PC-3 (cell line): ENCODE data around the gene TKTL2. TPM values are rescaled to one million over a fixed set of nuclear protein-coding genes. Genes with fewer than 3 reads are reported as not detected.
A peak's percentile ranks its signal among the peaks of the same experiment; 100 is the strongest.
"Not testable (repeated sequence)": the region's sequence is repeated elsewhere in the genome, so short reads cannot be mapped to it uniquely, and the experiment has no call there.

Experiments
- ATAC-seq: fragments of 200-7000 bp; cut with Tn5 transposase; 2 replicates; pipeline ENCODE4 v1.9.1; 2020; ENCODE audit warnings: mild to moderate bottlenecking, moderate library complexity
- BruUV-seq: library from RNA; stranded (reverse); fragments of 400-500 nt; replicated peaks from 2 replicates; lab custom pipeline; 2021; lab: Mats Ljungman, UMichigan
- CTCF ChIA-PET: fragments of 300-600 bp; sonication (Branson Sonifier 250); formaldehyde crosslinking; loops from one replicate; lab custom pipeline; 2022; ENCODE audit warnings: antibody characterized with exemption; lab: Charles Lee
- POLR2A ChIA-PET: fragments of 300-600 bp; sonication (Branson Sonifier 250); formaldehyde crosslinking; loops from one replicate; lab custom pipeline; 2022; ENCODE audit warnings: antibody characterized with exemption; ENCODE audit not compliant: unreplicated experiment; lab: Charles Lee
- DNase-seq: peaks from one replicate; pipeline ENCODE4 v3.0.0-alpha.2; 2015
- H2AFZ ChIP-seq: fragments of 300-600 bp; sonication (generic); 2 replicates; pipeline ENCODE4 v1.6.0; 2016; ENCODE audit warnings: antibody characterized with exemption, low read length
- H3F3A ChIP-seq: fragments of 300-600 bp; sonication (generic); one replicate; pipeline ENCODE4 v1.6.0; 2017; ENCODE audit warnings: antibody characterized with exemption, low read length, control low read depth, mild to moderate bottlenecking; ENCODE audit not compliant: unreplicated experiment
- H3K27ac ChIP-seq: fragments of 300-600 bp; sonication (generic); 2 replicates; pipeline ENCODE4 v1.5.1; 2016; ENCODE audit warnings: mild to moderate bottlenecking, low read length
- H3K27me3 ChIP-seq: fragments of 300-600 bp; sonication (generic); 2 replicates; pipeline ENCODE4 v1.6.1; 2016; ENCODE audit warnings: low read length, mixed read lengths
- H3K36me3 ChIP-seq: fragments of 300-600 bp; sonication (generic); 2 replicates; pipeline ENCODE4 v1.6.1; 2016; ENCODE audit warnings: low read depth, mixed run types, low read length, mixed read lengths
- H3K4me1 ChIP-seq: fragments of 300-600 bp; sonication (generic); 2 replicates; pipeline ENCODE4 v1.5.1; 2016; ENCODE audit warnings: low read length; ENCODE audit not compliant: insufficient read depth
- H3K4me2 ChIP-seq: fragments of 300-600 bp; sonication (generic); 2 replicates; pipeline ENCODE4 v1.6.0; 2016; ENCODE audit warnings: low read length
- H3K4me3 ChIP-seq: fragments of 300-600 bp; sonication (generic); 2 replicates; pipeline ENCODE4 v1.5.1; 2016; ENCODE audit warnings: mild to moderate bottlenecking, low read length, mixed read lengths
- H3K79me2 ChIP-seq: fragments of 300-600 bp; sonication (generic); 2 replicates; pipeline ENCODE4 v1.6.1; 2017; ENCODE audit warnings: low read length, mixed read lengths
- H3K9ac ChIP-seq: fragments of 300-600 bp; sonication (generic); 2 replicates; pipeline ENCODE4 v1.6.0; 2016; ENCODE audit warnings: mild to moderate bottlenecking, low read length
- H3K9me2 ChIP-seq: fragments of 300-600 bp; sonication (generic); replicated peaks from 2 replicates; pipeline ENCODE4 v1.6.1; 2016; ENCODE audit warnings: mixed run types, low read length, mixed read lengths
- H3K9me3 ChIP-seq: fragments of 300-600 bp; sonication (generic); 2 replicates; pipeline ENCODE4 v1.6.1; 2016; ENCODE audit warnings: low read length, mixed read lengths
- H4K20me1 ChIP-seq: fragments of 300-600 bp; sonication (generic); 2 replicates; pipeline ENCODE4 v1.6.1; 2016; ENCODE audit warnings: low read length, mixed read lengths
- EZH2 ChIP-seq: fragments of 300-600 bp; sonication (generic); IDR thresholded peaks from one replicate; pipeline ENCODE4 v1.6.1; 2017; ENCODE audit warnings: antibody characterized with exemption, mild to moderate bottlenecking, low read length; ENCODE audit not compliant: unreplicated experiment
- EZH2phosphoT487 ChIP-seq: fragments of 300-600 bp; sonication (generic); IDR thresholded peaks from 2 replicates; pipeline ENCODE4 v1.6.1; 2018; ENCODE audit warnings: mild to moderate bottlenecking, antibody characterized with exemption, low read length, borderline replicate concordance
- intact Hi-C: fragments of 100-400 bp; cut with micrococcal nuclease; formaldehyde crosslinking; loops from 2 replicates; pipeline ENCODE4 v1.9.0; 2023
- total RNA-seq: library from RNA; depleted of rRNA; stranded (reverse); fragments of >200 nt; gene quantifications from 2 replicates; pipeline ENCODE4 v1.2.3, GENCODE V29; 2014
- TF ChIP-seq, protein P1 (sequence below): fragments of 300-600 bp; sonication (generic); conservative IDR thresholded peaks from 2 replicates; pipeline ENCODE4 v1.5.1; 2017; ENCODE audit warnings: antibody characterized with exemption, low read depth, mild to moderate bottlenecking, low read length

Gene TKTL2
- total RNA-seq, 1 experiment from 2014 or later, result not detected

DNA sequence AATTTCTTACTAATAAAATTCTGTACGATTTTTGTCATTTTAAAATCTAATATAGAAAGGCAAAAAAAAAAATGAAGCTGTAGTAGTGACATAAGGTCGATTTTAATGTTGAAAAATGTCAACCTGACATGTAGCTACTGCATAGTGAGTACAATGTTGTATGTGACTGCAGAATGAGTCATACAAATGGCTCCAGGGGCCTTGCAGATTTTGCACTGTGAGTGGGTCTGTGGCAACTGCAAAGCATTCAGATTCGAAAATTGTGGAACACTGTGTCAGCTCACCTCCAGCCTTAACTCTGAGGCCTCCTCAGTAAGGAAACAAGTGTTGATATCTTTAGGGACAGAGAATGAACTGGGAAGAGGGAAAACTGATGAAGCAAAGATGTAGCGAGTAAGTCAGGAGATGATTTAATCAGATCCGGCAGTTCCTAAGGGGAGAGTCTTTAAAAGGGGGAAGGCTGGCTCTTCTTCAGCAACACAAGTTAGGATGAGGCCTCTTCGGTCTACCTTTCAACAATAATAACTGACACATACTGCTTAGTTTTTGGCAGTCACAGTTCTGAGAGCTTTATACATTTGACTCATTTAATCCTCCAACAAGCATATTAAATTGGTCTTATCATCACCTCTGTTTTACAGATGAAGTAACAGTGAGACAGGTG, 24.9 kb downstream of the TKTL2 start:
- TF ChIP-seq, protein P1, sequence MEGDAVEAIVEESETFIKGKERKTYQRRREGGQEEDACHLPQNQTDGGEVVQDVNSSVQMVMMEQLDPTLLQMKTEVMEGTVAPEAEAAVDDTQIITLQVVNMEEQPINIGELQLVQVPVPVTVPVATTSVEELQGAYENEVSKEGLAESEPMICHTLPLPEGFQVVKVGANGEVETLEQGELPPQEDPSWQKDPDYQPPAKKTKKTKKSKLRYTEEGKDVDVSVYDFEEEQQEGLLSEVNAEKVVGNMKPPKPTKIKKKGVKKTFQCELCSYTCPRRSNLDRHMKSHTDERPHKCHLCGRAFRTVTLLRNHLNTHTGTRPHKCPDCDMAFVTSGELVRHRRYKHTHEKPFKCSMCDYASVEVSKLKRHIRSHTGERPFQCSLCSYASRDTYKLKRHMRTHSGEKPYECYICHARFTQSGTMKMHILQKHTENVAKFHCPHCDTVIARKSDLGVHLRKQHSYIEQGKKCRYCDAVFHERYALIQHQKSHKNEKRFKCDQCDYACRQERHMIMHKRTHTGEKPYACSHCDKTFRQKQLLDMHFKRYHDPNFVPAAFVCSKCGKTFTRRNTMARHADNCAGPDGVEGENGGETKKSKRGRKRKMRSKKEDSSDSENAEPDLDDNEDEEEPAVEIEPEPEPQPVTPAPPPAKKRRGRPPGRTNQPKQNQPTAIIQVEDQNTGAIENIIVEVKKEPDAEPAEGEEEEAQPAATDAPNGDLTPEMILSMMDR, result no peak
- no peak for TF ChIP-seq EZH2
- no peak for TF ChIP-seq EZH2phosphoT487
- Histone ChIP-seq H3K9me3 (no peaks in the 10 kb centered on the region), H3K27me3 (no peaks in the 10 kb centered on the region), H3F3A (no peaks in the 10 kb centered on the region), H3K9me2 (no peaks in the 10 kb centered on the region), H3K4me1 (peaks cover 16% of the 10 kb centered on the region; the same call in 1 of the 2 replicates), H3K4me3 (peak overlapping the region; percentile 23; the same call in 1 of the 2 replicates), H3K4me2 (peak overlapping the region; percentile 47), H3K9ac (no peak overlapping the region), H2AFZ (peak overlapping the region; percentile 68), H3K79me2 (no peaks in the 10 kb centered on the region), H3K27ac (peak overlapping the region; percentile 54), H4K20me1 (no peaks in the 10 kb centered on the region), H3K36me3 (no peaks in the 10 kb centered on the region)
- intact Hi-C loops, result no loop called here
- ChIA-PET POLR2A (interaction anchor here (0.6 to 0.8 kb wide), 2 partner anchors 8 to 1339 kb away, joined by 4 to 8 read pairs; no protein-coding TSS in a partner anchor), CTCF (interaction anchor here (0.7 kb wide), 1 partner anchor 116 kb away, joined by 3 read pairs; the partner anchor contains the start of gene NPY1R)
- ATAC-seq, result peak; percentile 95
- BruUV-seq, result no TSS peak
- DNase-seq, result peak; percentile 84

DNA sequence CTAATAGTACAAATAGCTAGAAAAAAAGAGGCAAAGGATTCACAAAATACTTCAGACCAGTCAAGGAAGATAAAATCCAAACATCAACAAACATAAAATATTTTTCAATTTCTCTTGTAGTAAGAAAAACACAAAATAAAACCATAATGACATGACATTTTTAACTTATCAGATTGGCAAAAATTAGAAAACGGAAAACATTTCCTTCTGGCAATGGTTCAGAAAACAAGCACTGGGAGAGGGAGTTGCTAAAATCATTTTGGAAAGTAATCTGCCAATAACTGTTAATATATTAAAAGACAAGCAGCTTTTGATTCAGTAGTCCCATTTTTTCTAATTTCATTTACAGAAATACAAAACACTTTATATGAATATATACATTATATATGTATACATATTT, 26.1 kb downstream of the TKTL2 start:
- Histone ChIP-seq H3K9ac (no peak overlapping the region), H3K9me2 (no peaks in the 10 kb centered on the region), H3K4me2 (no peak overlapping the region), H3K9me3 (no peaks in the 10 kb centered on the region), H3F3A (no peaks in the 10 kb centered on the region), H2AFZ (no peak overlapping the region), H3K4me3 (no peak overlapping the region), H3K27ac (no peak overlapping the region), H3K27me3 (no peaks in the 10 kb centered on the region), H3K4me1 (peaks cover 16% of the 10 kb centered on the region; the same call in 1 of the 2 replicates), H4K20me1 (no peaks in the 10 kb centered on the region), H3K36me3 (no peaks in the 10 kb centered on the region), H3K79me2 (no peaks in the 10 kb centered on the region)
- intact Hi-C loops, result no loop called here
- CTCF ChIA-PET, result no interaction called here
- no peak for TF ChIP-seq EZH2
- TF ChIP-seq, protein P1, result no peak
- no peak for TF ChIP-seq EZH2phosphoT487
- DNase-seq (no peak), ATAC-seq (no peak)
- POLR2A ChIA-PET, result no interaction called here
- no TSS peak for BruUV-seq

DNA sequence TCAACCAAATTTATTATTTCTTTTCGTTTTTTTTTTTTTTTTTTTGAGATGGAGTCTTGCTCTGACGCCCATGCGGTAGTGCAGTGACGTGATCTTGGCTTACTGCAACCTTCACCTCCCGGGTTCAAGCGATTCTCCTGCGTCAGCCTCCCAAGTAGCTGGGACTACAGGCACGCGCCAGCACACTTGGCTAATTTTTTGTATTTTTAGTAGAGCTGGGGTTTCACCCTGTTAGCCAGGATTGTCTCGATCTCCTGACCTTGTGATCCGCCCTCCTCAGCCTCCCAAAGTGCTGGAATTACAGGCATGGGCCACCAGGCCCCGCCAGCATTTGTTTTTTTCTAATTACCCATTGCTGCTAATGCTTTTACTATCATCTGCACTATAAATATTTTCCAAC, 26.5 kb downstream of the TKTL2 start:
- H3K27me3 ChIP-seq, H3K9ac ChIP-seq, intact Hi-C loops, H4K20me1 ChIP-seq, BruUV-seq, H3K36me3 ChIP-seq, CTCF ChIA-PET, POLR2A ChIA-PET, DNase-seq, H3K9me2 ChIP-seq, H3K4me2 ChIP-seq, ATAC-seq, H2AFZ ChIP-seq, H3K27ac ChIP-seq, H3K9me3 ChIP-seq, H3F3A ChIP-seq, H3K4me3 ChIP-seq, H3K79me2 ChIP-seq: not testable (repeated sequence)
- peaks cover 16% of the 10 kb centered on the region; the same call in 1 of the 2 replicates for H3K4me1 ChIP-seq
